Stimulated activated naive CD4-positive, alpha-beta T cell (primary cell): ENCODE results near the gene TMEM59L.
A peak's percentile ranks its signal among the peaks of the same experiment; 100 is the strongest.
"Not testable (repeated sequence)": the region's sequence is repeated elsewhere in the genome, so short reads cannot be mapped to it uniquely, and the experiment has no call there.

ENCODE experiments used
- DNase-seq, 6 experiments: peaks; one replicate each; lab custom pipeline; 2025; lab: John Stamatoyannopoulos, UW

The TMEM59L gene

DNA sequence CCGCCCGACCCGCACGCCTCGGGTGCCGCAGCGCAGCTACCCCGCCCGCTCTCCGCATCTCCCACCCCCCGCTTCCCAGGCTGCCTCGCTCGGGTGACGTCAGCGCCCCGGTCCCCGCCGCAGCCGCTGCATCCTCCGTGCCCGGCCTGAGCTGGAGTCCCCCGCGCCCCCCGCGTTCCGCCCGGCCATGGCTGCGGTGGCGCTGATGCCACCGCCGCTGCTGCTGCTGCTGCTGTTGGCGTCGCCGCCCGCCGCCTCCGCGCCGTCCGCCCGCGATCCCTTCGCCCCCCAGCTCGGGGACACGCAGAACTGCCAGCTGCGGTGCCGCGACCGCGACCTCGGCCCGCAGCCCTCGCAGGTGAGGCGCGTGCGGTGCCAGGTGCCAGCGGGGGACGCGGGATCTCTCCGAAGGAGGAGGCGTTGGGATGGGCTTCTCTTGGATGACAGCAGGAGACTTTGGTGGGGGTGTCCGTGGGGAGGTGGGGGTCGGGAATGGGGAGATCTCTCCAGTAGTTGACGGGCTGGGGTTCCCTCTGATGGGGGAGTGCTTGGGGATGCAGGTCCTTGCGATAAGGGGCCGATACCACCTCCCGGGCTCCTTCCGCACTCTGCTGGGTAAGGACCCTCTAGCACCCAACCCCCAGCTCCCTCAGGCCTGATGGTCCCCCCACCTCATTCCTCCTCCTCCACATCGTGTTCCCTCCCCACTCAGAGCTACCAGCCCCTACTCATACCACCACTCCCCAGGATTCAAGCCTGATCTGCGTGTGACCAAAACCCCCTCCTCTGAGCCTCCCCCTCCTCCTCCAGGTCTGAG lies at the start of gene TMEM59L:
Gene TMEM59L, plus strand, starts transcription at position 99 of the 817 bp plus-strand sequence. Its CDS starts 89 bp downstream, at position 188.
- peak in 5 of 6 experiments; percentile 33 to 61 (median 46) for DNase-seq

GRCh38 chr19:18566953-18567352 lies 45.7 kb upstream of the TMEM59L start:
- DNase-seq, result no peak

- no peak for DNase-seq
Measured at GRCh38 chr19:18568367-18568766, 44.3 kb upstream of the TMEM59L start.

DNA sequence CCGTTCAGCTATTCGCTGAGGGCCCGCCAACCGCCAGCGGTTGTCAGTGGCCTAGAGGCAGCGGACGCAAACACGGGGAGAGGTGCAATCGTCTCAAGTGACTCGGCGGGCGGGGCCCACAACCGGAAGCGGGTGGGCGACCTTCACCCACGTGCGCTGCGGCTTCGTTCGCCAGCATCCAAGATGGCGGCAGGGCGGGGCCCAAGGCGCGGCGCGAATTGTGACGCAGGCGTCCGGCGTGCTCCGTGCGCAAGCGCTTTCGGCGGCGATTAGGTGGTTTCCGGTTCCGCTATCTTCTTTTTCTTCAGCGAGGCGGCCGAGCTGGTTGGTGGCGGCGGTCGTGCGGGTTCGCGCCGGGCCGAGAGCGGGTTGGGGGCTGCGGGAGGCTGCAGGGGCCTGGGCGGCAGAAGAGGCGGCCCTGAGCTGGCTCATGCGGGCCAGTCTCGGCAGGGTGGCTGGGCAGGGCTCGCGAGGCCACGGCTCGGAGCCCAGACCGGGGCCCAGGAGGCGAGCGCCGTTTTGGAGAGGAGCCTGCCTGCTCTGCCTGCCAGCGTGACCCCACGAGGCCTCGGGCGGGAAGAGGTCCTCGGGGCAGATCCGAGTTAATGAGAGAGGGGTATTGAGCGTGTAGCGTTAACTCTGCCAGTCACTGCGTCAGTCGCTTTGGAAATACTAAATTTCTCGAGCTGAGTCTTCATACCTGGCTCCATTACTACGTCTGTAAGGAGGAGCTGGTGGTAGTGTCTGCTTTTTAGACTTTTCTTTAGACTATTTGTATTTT lies 40.9 kb upstream of the TMEM59L start, which contains the start of gene UBA52:
Gene UBA52, plus strand, starts transcription at position 294 of the 781 bp plus-strand sequence. CDS start 1,444 bp downstream, outside the sequence.
- DNase-seq, result peak; percentile 96 to 99 (median 98)

DNA sequence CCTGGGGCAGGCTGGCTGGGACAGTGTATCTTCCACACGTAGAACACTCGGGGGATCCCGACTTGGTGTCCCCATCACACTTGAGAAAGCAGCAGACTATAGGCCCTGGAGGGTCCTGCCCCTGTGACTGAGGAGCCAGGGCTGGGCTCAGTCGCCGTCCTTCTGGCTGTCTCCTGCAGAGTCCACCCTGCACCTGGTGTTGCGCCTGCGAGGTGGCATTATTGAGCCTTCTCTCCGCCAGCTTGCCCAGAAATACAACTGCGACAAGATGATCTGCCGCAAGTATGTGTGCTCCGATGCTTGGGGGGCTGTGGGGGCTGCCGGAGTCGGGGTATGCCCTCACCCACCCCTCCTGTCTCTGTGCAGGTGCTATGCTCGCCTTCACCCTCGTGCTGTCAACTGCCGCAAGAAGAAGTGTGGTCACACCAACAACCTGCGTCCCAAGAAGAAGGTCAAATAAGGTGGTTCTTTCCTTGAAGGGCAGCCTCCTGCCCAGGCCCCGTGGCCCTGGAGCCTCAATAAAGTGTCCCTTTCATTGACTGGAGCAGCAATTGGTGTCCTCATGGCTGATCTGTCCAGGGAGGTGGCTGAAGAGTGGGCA lies 37.9 kb upstream of the TMEM59L start:
- no peak for DNase-seq

- no peak for DNase-seq
Measured at GRCh38 chr19:18576383-18576782, 36.3 kb upstream of the TMEM59L start.

DNA sequence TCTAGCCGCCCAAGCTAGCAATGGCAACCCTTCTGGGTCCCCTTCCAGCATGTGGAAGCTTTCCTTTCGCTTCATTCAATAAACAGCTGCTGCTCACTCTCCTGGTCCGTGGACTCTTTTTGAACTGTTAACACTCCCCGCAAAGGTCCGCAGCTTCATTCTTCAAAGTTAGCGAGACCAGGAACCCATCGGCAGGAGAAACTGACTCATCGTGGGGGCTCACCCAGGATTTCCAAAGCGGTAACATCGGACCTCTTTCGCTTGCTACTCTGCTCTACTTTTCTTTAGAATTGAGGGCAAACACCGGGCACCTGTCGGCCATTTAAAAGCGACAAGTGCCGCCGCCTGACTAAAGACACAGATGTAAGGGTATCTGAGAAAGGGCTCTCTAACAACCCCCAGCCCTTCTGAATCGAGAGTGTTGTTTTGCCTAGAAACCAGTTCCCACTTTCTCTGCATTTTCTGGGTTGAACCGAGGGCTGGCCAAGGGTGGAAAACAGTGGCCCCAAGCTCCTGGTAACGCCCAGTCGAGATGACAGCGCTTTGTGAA lies 35.2 kb upstream of the TMEM59L start:
- no peak for DNase-seq

- DNase-seq, result no peak
Measured at GRCh38 chr19:18580311-18580710, 32.4 kb upstream of the TMEM59L start.

- DNase-seq, result no peak
Measured at GRCh38 chr19:18586306-18586705, 26.4 kb upstream of the TMEM59L start.

DNA sequence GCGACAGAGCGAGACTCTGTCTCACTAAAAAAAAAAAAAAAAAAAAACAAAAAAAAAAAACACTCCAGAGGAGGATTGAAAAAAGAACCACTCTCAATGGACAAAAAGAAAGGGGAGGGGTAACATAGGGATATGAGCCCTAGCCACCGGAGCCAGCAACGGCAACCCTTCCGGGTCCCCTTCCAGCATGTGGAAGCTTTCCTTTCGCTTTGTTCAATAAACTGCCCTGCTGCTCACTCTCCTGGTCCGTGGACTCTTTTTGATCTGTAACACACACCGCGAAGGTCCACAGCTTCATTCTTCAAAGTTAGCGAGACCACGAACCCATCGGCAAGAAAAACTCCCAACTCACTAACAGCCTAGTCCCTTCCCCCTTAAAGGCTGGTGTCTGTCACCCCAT lies 25.1 kb upstream of the TMEM59L start:
- DNase-seq, result no peak

GRCh38 chr19:18587962-18588610 lies 24.6 kb upstream of the TMEM59L start:
- DNase-seq, result no peak

- peak; percentile 79 to 91 (median 88) for DNase-seq
Measured at GRCh38 chr19:18588611-18589379, 23.9 kb upstream of the TMEM59L start, which contains the start of gene REX1BD. Gene REX1BD, plus strand, starts transcription at chr19:18588798. Its CDS starts 4 bp downstream, at chr19:18588802.

- peak in 3 of 6 experiments; percentile 68 to 84 (median 76) for DNase-seq
Measured at GRCh38 chr19:18589380-18590272, 23.0 kb upstream of the TMEM59L start.

DNA sequence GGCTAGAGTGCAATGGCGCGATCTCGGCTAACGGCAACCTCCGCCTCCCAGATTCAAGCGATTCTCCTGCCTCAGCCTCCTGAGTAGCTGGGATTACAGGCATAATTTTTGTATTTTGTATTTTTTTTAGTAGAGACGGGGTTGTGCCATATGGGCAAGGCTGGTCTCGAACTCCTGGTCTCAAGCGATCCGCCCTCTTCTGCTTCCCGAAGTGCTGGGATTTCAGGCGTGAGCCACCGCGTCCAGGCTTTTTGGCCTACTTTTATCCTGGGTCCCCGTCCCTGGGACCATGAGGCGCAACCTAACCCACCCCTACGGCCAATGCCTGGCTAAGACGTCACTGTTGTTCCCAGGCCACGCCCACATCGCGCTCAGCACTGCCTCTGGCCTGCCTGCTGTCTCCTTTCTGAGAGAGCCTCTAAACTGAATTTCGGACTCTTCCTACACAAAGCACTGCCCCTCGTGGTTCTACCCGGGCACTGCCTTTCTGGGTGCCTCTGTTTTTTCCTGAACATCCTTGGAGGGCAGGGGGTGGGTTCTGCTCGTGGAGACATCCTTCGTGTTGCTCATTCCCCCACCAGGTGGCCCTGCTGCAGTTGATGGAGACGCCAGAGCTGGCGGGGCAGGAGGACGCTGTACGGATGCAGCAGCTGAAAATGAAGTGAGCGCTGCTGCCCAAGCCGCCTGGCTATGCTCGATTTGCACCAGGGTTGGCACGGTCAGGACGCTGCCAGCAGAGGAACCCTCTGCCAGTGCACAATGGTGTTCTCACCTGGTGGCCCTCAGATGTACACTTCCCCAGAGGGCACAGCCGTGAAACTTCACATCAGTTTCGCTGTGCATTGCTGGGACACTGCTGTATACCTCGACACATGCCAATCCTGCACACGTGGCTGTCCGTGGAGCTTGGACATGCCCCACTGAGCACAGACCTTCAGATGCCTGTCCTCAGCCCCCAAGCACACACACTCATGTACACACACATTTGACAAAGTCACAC lies 22.1 kb upstream of the TMEM59L start:
- DNase-seq, result peak in 2 of 6 experiments; percentile 16 to 39

- DNase-seq, result no peak
Measured at GRCh38 chr19:18591735-18592385, 20.8 kb upstream of the TMEM59L start.

DNA sequence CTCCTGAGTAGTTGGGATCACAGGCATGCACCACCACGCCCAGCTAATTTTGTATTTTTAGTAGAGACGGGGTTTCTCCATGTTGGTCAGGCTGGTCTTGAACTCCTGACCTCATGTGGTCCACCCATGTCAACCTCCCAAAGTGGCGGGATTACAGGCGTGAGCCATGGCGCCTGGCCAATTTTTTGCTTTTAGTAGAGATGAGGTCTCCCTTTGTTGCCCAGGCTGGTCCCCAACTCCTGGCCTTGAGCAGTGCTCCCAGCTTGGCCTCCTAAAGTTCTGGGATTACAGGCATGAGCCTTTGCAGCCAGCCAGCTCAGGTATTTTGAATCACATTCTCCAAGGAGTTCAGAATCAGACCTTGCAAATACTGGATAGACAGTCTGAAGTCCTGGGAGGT lies 19.9 kb upstream of the TMEM59L start:
- not testable (repeated sequence) for DNase-seq

GRCh38 chr19:18593367-18594095 lies 19.1 kb upstream of the TMEM59L start:
- DNase-seq, result no peak
